Islet precursor cell (in vitro differentiated cells): ENCODE data around the gene DYNLT5.
A peak's percentile ranks its signal among the peaks of the same experiment; 100 is the strongest.
"Not testable (repeated sequence)": the region's sequence is repeated elsewhere in the genome, so short reads cannot be mapped to it uniquely, and the experiment has no call there.

Source experiments
- DNase-seq: peaks from one replicate; pipeline ENCODE4 v3.0.0-alpha.2; 2018

DYNLT5 gene

GRCh38 chr1:66752000-66752592 is at the start of gene DYNLT5:
Gene DYNLT5 (plus strand): TSS chr1:66752459. CDS start chr1:66754659, 2,200 bp downstream.
- DNase-seq = peak; percentile 88

- no peak for DNase-seq
These were observed 47.9 kb upstream of the DYNLT5 start for GRCh38 chr1:66704177-66704875.

- no peak for DNase-seq
These were observed 47.1 kb upstream of the DYNLT5 start for GRCh38 chr1:66705110-66705509.

GRCh38 chr1:66711420-66711819 is 40.8 kb upstream of the DYNLT5 start:
- DNase-seq = no peak

- DNase-seq = no peak
These were observed 39.4 kb upstream of the DYNLT5 start for GRCh38 chr1:66712839-66713238.

- DNase-seq = no peak
These were observed 28.3 kb upstream of the DYNLT5 start for GRCh38 chr1:66723985-66724384.

GRCh38 chr1:66725885-66726665 is 26.2 kb upstream of the DYNLT5 start:
- DNase-seq = peak; percentile 72

- DNase-seq = no peak
These were observed 24.2 kb upstream of the DYNLT5 start for GRCh38 chr1:66728021-66728420.

GRCh38 chr1:66728716-66729115 is 23.5 kb upstream of the DYNLT5 start:
- DNase-seq = not testable (repeated sequence)

GRCh38 chr1:66729119-66729518 is 23.1 kb upstream of the DYNLT5 start:
- DNase-seq = no peak

- no peak for DNase-seq
These were observed 22.7 kb upstream of the DYNLT5 start for GRCh38 chr1:66729523-66729922.

- no peak for DNase-seq
These were observed 21.8 kb upstream of the DYNLT5 start for GRCh38 chr1:66730462-66730861.

- no peak for DNase-seq
These were observed 20.9 kb upstream of the DYNLT5 start for GRCh38 chr1:66731170-66731865.

- no peak for DNase-seq
These were observed 19.7 kb upstream of the DYNLT5 start for GRCh38 chr1:66732407-66733166.

- DNase-seq = no peak
These were observed 18.8 kb upstream of the DYNLT5 start for GRCh38 chr1:66733348-66734017.

GRCh38 chr1:66734531-66734930 is 17.7 kb upstream of the DYNLT5 start:
- not testable (repeated sequence) for DNase-seq

- no peak for DNase-seq
These were observed 14.4 kb upstream of the DYNLT5 start for GRCh38 chr1:66737836-66738235.

GRCh38 chr1:66739401-66740157 is 12.7 kb upstream of the DYNLT5 start:
- DNase-seq = peak; percentile 58

- DNase-seq = no peak
These were observed 6.8 kb upstream of the DYNLT5 start for GRCh38 chr1:66745451-66745850.

- no peak for DNase-seq
These were observed 4.8 kb upstream of the DYNLT5 start for GRCh38 chr1:66747501-66747900.

- DNase-seq = no peak
These were observed 1.7 kb upstream of the DYNLT5 start for GRCh38 chr1:66750577-66750976.
